HG02852 (cell line): Measurements from ENCODE around the gene CNTNAP3B.
"Not testable (repeated sequence)": the region's sequence is repeated elsewhere in the genome, so short reads cannot be mapped to it uniquely, and the experiment has no call there.

Experiments
- ATAC-seq: cut with Tn5 transposase; IDR thresholded peaks from one replicate; pipeline ENCODE4 v1.9.1; 2021; ENCODE audit warnings: mild to moderate bottlenecking, moderate library complexity; ENCODE audit not compliant: unreplicated experiment

The CNTNAP3B gene

GRCh38 chr9:41977965-41978600 lies 151.1 kb downstream of the CNTNAP3B start:
- not testable (repeated sequence) for ATAC-seq

GRCh38 chr9:41974906-41975305 lies 154.3 kb downstream of the CNTNAP3B start:
- ATAC-seq, result not testable (repeated sequence)

- not testable (repeated sequence) for ATAC-seq
Observed at GRCh38 chr9:41953007-41953406, 176.2 kb downstream of the CNTNAP3B start.

- ATAC-seq, result not testable (repeated sequence)
Observed at GRCh38 chr9:41941738-41942137, 187.5 kb downstream of the CNTNAP3B start.

DNA sequence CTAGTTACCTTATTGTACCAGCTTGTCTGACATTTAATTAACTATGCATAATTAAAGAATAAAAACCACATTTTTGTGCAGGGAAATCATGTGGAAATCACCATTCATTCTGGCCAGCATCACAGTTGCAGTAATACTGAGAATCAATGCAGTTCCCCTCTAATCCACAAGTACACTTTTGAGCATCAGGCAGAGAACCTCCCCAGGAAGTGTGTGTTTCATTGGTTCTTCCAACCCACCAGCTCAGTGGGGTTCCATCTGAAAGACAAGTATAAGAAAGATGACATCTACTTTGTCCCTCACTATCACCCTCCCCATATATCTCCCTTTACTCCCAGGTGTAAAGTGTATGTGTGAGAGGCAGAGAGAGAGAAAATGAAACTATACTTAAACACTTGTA lies 191.1 kb downstream of the CNTNAP3B start:
- not testable (repeated sequence) for ATAC-seq

DNA sequence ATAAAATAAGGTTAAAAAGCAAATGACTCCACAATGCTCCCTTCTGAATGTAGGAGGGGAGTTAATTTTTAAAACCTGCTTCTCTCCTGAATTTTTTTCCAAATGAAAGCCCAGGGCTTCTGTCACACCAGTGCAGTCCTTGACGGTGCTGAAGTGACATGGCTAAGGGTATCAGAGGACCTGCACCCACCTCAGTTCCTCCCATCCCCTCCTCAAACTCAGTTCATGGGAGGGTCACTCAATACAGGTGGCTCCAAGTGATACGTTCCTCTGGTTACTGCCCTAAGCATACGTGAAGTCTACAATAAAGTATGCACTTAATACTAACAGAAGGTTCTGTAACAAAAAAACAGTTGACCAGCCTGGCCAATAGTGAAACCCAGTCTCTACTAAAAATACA lies 193.5 kb downstream of the CNTNAP3B start:
- ATAC-seq, result not testable (repeated sequence)

- ATAC-seq, result not testable (repeated sequence)
Observed at GRCh38 chr9:41929172-41929571, 200.1 kb downstream of the CNTNAP3B start.

GRCh38 chr9:41917374-41917773 lies 211.9 kb downstream of the CNTNAP3B start:
- not testable (repeated sequence) for ATAC-seq

- not testable (repeated sequence) for ATAC-seq
Observed at GRCh38 chr9:41905488-41905887, 223.7 kb downstream of the CNTNAP3B start.

- not testable (repeated sequence) for ATAC-seq
Observed at GRCh38 chr9:41902762-41903161, 226.5 kb downstream of the CNTNAP3B start.

GRCh38 chr9:41898720-41899343 lies 230.4 kb downstream of the CNTNAP3B start:
- not testable (repeated sequence) for ATAC-seq

DNA sequence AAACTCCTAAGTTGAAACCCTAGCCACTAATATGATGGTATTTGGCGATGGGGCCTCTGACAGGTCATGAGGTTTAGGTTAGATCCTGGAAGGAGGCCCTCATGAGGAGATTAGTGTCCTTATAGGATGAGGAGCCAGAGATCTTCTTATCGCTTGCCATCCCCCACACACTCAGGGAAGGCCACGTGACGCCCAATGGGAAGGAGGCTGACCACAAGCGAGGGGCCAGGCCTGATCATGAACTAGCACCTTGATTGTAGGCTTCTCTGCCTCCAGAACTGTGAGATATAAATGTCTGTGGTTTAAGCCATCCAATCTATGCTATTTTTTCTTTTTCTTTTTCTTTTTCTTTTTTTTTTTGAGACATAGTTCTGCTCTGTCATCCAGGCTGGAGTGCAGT lies 254.7 kb downstream of the CNTNAP3B start:
- not testable (repeated sequence) for ATAC-seq

DNA sequence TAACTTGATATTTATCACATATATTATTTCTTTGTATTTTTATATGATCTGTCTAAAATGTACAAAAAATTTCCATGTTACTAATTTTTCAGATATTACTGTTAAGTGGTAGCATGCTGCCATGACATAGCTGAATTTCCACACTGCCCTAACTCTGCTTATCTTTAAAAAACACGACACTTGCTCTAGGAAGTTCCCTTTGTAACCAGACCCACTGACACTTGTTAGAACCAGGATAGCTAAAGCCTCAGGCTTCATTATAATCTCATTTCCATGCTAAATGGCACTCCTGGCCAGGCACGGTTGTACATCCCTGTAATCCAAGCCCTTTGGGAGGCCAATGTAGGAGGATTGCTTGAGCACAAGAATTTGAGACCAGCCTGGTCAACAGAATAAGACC lies 273.8 kb downstream of the CNTNAP3B start:
- not testable (repeated sequence) for ATAC-seq

DNA sequence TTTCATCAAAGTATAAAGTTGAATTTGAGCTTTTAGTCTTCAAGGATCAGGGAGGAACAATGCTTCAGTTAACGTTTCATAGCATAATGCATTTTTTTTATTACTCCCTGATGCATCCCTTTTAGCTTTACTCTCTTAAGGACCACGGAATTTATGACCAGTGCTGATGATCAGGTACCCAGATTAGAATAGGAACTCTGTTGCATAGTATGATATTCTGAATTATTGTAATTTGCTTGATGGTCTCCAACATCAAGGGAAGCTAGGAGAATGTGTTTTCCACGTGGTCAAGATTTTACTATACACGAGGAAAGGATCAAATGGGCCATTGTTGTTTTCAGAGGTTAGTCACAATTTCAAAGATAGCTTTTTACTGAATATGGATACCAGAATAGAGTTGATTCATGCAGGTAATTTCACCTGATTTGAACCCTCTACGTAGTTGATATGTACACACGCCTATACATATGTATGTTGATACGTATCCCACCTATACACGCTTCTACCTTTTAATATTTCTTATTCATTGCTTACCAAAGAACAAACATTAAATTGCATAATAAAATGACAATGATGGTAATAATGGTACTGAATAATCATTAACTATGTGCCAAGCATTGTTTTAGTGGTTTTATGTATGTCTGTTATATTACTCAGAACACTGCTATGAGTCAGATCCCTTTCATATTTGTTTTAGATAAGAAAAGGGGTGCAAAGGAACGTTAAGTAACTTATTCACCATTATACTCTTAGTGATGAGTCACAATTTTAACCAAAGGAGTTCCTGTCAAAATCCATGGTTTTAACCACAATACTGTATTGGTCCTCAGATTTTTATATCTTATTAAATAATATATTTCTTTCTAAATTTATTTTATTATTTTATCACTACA lies 277.1 kb downstream of the CNTNAP3B start:
- ATAC-seq, result not testable (repeated sequence)

GRCh38 chr9:41847829-41848228 lies 281.4 kb downstream of the CNTNAP3B start:
- not testable (repeated sequence) for ATAC-seq
